HG03159 (cell line): ENCODE measurements around the gene CAPRIN2.

Experiments
- ATAC-seq: cut with Tn5 transposase; IDR thresholded peaks from one replicate; pipeline ENCODE4 v1.9.1; 2021; ENCODE audit warnings: mild to moderate bottlenecking, moderate library complexity; ENCODE audit not compliant: unreplicated experiment

CAPRIN2 gene

GRCh38 chr12:30701056-30701455 lies 53.7 kb downstream of the CAPRIN2 start:
- no peak for ATAC-seq

- no peak for ATAC-seq
These were observed 54.4 kb downstream of the CAPRIN2 start for GRCh38 chr12:30700216-30700900.

GRCh38 chr12:30698346-30698745 lies 56.4 kb downstream of the CAPRIN2 start:
- ATAC-seq: no peak

GRCh38 chr12:30696943-30697342 lies 57.8 kb downstream of the CAPRIN2 start:
- no peak for ATAC-seq

GRCh38 chr12:30696486-30696885 lies 58.3 kb downstream of the CAPRIN2 start:
- no peak for ATAC-seq

GRCh38 chr12:30696103-30696408 lies 58.7 kb downstream of the CAPRIN2 start:
- ATAC-seq: peak; percentile 33

GRCh38 chr12:30695199-30696102 lies 59.3 kb downstream of the CAPRIN2 start, which contains the start of gene IPO8:
Gene IPO8, minus strand, starts transcription at chr12:30695869. Its CDS starts 222 bp downstream, at chr12:30695647.
- ATAC-seq: peak; percentile 87

GRCh38 chr12:30694412-30695198 lies 60.1 kb downstream of the CAPRIN2 start:
- ATAC-seq: peak; percentile 23

GRCh38 chr12:30692470-30692869 lies 62.3 kb downstream of the CAPRIN2 start:
- ATAC-seq: no peak

GRCh38 chr12:30691122-30691879 lies 63.5 kb downstream of the CAPRIN2 start:
- no peak for ATAC-seq

GRCh38 chr12:30687265-30687986 lies 67.3 kb downstream of the CAPRIN2 start:
- ATAC-seq: no peak

- no peak for ATAC-seq
These were observed 75.5 kb downstream of the CAPRIN2 start for GRCh38 chr12:30679241-30679640.

- no peak for ATAC-seq
These were observed 76.5 kb downstream of the CAPRIN2 start for GRCh38 chr12:30678221-30678620.

- ATAC-seq: no peak
These were observed 93.5 kb downstream of the CAPRIN2 start for GRCh38 chr12:30661210-30661609.
